ENCODE data around the gene ARAP1. TPM values are rescaled to one million over a fixed set of nuclear protein-coding genes. Genes with fewer than 3 reads are reported as not detected.

The ARAP1 gene
- total and polyA plus RNA-seq, 2 donors (not counting 1 experiment from before 2014, with no cell fraction given) = 41.8 to 113 TPM

GRCh38 chr11:72778535-72779494 lies 26.6 kb upstream of the ARAP1 start:
- Histone ChIP-seq H3K27ac (ENCODE audit: insufficient read depth, low read length) (no peak overlapping the region), H3K79me2 (ENCODE audit: control insufficient read depth, insufficient read depth, low read length) (no peaks in the 10 kb centered on the region), H3K9me3 (ENCODE audit: control insufficient read depth, insufficient read depth, low read depth, low read length) (no peaks in the 10 kb centered on the region), H3K27me3 (ENCODE audit: control insufficient read depth, insufficient read depth, low read length) (peaks cover 3% of the 10 kb centered on the region), H3K4me1 (ENCODE audit: control insufficient read depth, extremely low read depth, insufficient read depth, low read length) (peaks cover 2% of the 10 kb centered on the region), H3K4me2 (ENCODE audit: extremely low read depth, insufficient read depth, low read length) (no peak overlapping the region), H3K4me3 (replicated peaks in 1 of 4; ENCODE audit: control extremely low read depth in 1 of 4, insufficient read depth in 1 of 4, low read depth in 3 of 4, low read length in 4 of 4) (no peak overlapping the region), H3K9ac (ENCODE audit: insufficient read depth, low read length) (no peak overlapping the region), H4K20me1 (ENCODE audit: control insufficient read depth, extremely low read depth, insufficient read depth, low read length) (no peaks in the 10 kb centered on the region), H2AFZ (ENCODE audit: low read length) (no peak overlapping the region), H3K36me3 (ENCODE audit: control insufficient read depth, insufficient read depth, low read length) (no peaks in the 10 kb centered on the region)
- no peak for DNase-seq (ENCODE audit: low read depth in 2 of 2)
- TF ChIP-seq EZH2 (IDR thresholded peaks at IDR 0.05; ENCODE audit: low read length, missing control alignments) (no peak), CTCF (conservative IDR thresholded peaks at IDR 0.05 in 1 of 2, IDR thresholded peaks at IDR 0.05 in 1 of 2; ENCODE audit: low read depth in 1 of 2, low read length in 2 of 2) (no peak)

GRCh38 chr11:72777755-72778278 lies 25.6 kb upstream of the ARAP1 start:
- H3K4me1 ChIP-seq (ENCODE audit: control insufficient read depth, extremely low read depth, insufficient read depth, low read length) = peaks cover 11% of the 10 kb centered on the region
- H4K20me1 ChIP-seq (ENCODE audit: control insufficient read depth, extremely low read depth, insufficient read depth, low read length) = no peaks in the 10 kb centered on the region
- no peak for DNase-seq (ENCODE audit: low read depth in 2 of 2)
- H3K27me3 ChIP-seq (ENCODE audit: control insufficient read depth, insufficient read depth, low read length) = peaks cover 3% of the 10 kb centered on the region
- no peak for TF ChIP-seq EZH2 (IDR thresholded peaks at IDR 0.05; ENCODE audit: low read length, missing control alignments)
- TF ChIP-seq CTCF (conservative IDR thresholded peaks at IDR 0.05 in 1 of 2, IDR thresholded peaks at IDR 0.05 in 1 of 2; ENCODE audit: low read depth in 1 of 2, low read length in 2 of 2) = no peak
- no peaks in the 10 kb centered on the region for H3K79me2 ChIP-seq (ENCODE audit: control insufficient read depth, insufficient read depth, low read length)
- no peaks in the 10 kb centered on the region for H3K9me3 ChIP-seq (ENCODE audit: control insufficient read depth, insufficient read depth, low read depth, low read length)
- no peak overlapping the region for H3K4me2 ChIP-seq (ENCODE audit: extremely low read depth, insufficient read depth, low read length)
- H3K27ac ChIP-seq (ENCODE audit: insufficient read depth, low read length) = no peak overlapping the region
- H2AFZ ChIP-seq (ENCODE audit: low read length) = no peak overlapping the region
- no peaks in the 10 kb centered on the region for H3K36me3 ChIP-seq (ENCODE audit: control insufficient read depth, insufficient read depth, low read length)
- no peak overlapping the region for H3K4me3 ChIP-seq (replicated peaks in 1 of 4; ENCODE audit: control extremely low read depth in 1 of 4, insufficient read depth in 1 of 4, low read depth in 3 of 4, low read length in 4 of 4)
- H3K9ac ChIP-seq (ENCODE audit: insufficient read depth, low read length) = no peak overlapping the region

- no peak overlapping the region for H3K4me3 ChIP-seq (replicated peaks in 1 of 4; ENCODE audit: control extremely low read depth in 1 of 4, insufficient read depth in 1 of 4, low read depth in 3 of 4, low read length in 4 of 4)
- H3K36me3 ChIP-seq (ENCODE audit: control insufficient read depth, insufficient read depth, low read length) = no peaks in the 10 kb centered on the region
- H3K27me3 ChIP-seq (ENCODE audit: control insufficient read depth, insufficient read depth, low read length) = peaks cover 3% of the 10 kb centered on the region
- no peak overlapping the region for H3K9ac ChIP-seq (ENCODE audit: insufficient read depth, low read length)
- no peaks in the 10 kb centered on the region for H3K79me2 ChIP-seq (ENCODE audit: control insufficient read depth, insufficient read depth, low read length)
- TF ChIP-seq CTCF (conservative IDR thresholded peaks at IDR 0.05 in 1 of 2, IDR thresholded peaks at IDR 0.05 in 1 of 2; ENCODE audit: low read depth in 1 of 2, low read length in 2 of 2) (no peak), EZH2 (IDR thresholded peaks at IDR 0.05; ENCODE audit: low read length, missing control alignments) (no peak)
- H3K4me2 ChIP-seq (ENCODE audit: extremely low read depth, insufficient read depth, low read length) = no peak overlapping the region
- no peaks in the 10 kb centered on the region for H4K20me1 ChIP-seq (ENCODE audit: control insufficient read depth, extremely low read depth, insufficient read depth, low read length)
- no peak for DNase-seq (ENCODE audit: low read depth in 2 of 2)
- no peak overlapping the region for H2AFZ ChIP-seq (ENCODE audit: low read length)
- H3K9me3 ChIP-seq (ENCODE audit: control insufficient read depth, insufficient read depth, low read depth, low read length) = no peaks in the 10 kb centered on the region
- no peak overlapping the region for H3K27ac ChIP-seq (ENCODE audit: insufficient read depth, low read length)
- H3K4me1 ChIP-seq (ENCODE audit: control insufficient read depth, extremely low read depth, insufficient read depth, low read length) = peaks cover 14% of the 10 kb centered on the region
These were observed 24.9 kb upstream of the ARAP1 start for GRCh38 chr11:72776844-72777754.
